ENCODE results near the gene EIPR1.

EIPR1 gene

GRCh38 chr2:3323360-3324035, 54.1 kb downstream of the EIPR1 start:
- no peak for DNase-seq

DNA sequence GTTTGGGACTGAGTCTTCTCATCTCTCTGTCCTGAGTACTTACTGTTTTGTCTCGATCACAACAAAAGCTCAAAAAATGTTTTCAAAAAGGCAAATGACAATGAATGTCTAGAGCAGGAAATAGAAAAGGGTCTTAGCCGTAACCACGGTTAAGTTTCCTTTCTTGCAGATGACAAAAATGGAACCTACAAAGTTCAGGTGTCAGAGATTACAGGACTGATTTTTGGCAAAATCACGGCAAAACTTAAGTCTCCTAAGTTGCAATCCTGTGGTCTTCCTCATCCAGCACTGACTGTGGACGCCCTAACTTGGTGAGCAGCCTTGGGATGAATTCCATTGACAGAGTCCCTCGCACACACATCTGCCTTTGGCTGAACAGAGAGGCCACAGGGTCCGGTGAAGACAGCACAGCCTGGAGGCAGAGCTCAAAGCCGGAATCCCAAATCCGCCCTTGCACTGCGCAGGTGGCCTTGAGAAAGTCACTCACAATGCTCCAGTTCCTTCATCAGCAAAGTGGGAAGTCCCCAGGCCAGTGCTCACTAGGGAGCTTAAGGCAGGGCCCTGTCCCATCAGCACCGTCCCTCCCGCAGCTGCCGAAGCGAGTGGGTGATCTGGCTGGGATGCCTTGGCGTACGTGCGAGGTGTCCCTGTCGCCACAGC, 55.2 kb downstream of the EIPR1 start:
- DNase-seq: no peak

GRCh38 chr2:3321825-3322224, 55.8 kb downstream of the EIPR1 start:
- DNase-seq: no peak

GRCh38 chr2:3320910-3321605, 56.6 kb downstream of the EIPR1 start:
- no peak for DNase-seq

DNA sequence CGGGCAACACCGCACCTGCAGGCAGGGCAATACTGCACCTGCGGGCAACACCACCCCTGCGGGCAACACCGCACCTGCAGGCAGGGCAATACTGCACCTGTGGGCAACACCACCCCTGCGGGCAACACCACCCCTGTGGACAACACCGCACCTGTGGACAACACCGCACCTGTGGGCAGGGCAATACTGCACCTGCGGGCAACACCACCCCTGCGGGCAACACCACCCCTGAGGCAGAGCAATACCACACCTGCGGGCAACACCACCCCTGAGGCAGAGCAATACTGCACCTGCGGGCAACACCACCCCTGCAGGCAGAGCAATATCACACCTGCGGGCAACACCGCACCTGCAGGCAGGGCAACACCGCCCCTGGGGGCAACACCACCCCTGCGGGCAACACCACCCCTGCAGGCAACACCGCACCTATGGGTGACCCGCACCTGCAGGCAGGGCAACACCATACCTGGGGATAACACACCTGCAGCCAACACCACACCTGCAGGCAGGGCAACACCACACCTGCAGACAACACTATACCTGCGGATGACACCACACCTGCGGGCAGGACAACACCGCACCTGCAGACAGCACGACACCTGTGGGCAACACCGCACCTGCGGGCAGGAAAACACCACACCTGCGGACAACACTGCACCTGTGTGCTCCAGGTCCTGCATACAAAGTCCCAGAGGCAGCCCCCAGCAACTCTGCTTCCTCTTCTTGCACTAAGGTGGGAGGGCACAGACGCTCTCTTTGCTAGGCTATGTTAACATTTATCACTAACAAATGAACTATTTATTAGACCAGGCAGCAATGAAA, 57.7 kb downstream of the EIPR1 start:
- DNase-seq: no peak

DNA sequence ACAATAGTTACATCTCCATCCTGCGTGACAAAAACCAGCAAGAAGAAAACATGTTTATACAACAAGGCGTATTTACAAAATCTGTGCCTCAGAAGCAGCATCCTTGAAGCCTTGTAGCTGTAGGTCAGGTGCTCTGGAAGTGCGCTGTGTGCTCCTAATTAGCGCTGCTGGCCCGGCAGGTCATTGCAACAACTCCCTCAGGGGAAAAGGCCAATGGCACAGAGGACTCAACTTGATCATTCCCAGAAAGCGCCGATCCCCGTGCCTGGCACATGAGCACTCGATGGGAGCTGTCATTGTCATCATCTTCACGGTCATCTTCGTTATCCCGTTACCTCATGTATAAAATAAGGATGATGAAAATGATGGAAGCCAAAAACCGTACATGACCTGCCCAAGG, 58.5 kb downstream of the EIPR1 start:
- no peak for DNase-seq

DNA sequence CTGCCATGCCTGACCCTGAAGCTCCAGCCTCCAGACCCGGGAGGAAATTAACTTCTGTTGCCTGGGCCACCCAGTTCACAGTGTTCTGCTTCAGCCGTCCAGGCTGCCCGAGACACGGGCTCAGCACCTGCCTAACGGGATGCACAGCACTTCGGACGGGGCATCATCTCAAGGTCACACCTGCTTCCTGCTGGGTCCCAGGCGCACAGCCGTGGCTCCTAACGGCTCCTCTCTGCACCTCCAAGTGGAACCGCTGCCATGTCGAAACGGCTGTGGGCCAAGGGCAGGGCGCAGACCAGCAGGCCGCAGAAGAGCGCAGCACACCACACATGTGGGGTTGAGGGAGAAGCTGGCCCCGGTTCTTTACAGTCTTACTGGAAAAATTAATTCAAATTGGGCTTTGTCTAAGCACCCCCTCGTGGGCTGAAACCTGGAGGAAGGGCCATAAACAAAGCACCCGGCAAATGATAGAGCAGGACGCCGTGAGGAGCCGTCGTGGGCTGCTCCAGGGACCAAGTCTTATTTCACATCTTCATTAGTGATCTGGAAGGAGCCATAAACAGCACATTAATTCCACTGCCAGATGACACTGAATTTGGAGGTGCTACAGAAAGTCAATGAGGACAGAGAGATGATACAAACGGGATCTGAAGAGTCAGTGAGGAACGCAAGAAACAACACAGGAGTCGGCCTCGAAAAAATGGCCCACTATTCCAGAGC, 59.6 kb downstream of the EIPR1 start:
- DNase-seq: no peak

GRCh38 chr2:3317277-3317685, 60.3 kb downstream of the EIPR1 start:
- no peak for DNase-seq

- DNase-seq: no peak
These were observed 61.0 kb downstream of the EIPR1 start for GRCh38 chr2:3316456-3317276.

- DNase-seq: no peak
These were observed 63.0 kb downstream of the EIPR1 start for GRCh38 chr2:3314626-3315025.

GRCh38 chr2:3313781-3314375, 63.7 kb downstream of the EIPR1 start:
- peak; percentile 5 for DNase-seq

- no peak for DNase-seq
These were observed 64.9 kb downstream of the EIPR1 start for GRCh38 chr2:3312576-3313345.

- DNase-seq: no peak
These were observed 66.0 kb downstream of the EIPR1 start for GRCh38 chr2:3311601-3312000.

GRCh38 chr2:3309496-3310355, 67.9 kb downstream of the EIPR1 start:
- no peak for DNase-seq

DNA sequence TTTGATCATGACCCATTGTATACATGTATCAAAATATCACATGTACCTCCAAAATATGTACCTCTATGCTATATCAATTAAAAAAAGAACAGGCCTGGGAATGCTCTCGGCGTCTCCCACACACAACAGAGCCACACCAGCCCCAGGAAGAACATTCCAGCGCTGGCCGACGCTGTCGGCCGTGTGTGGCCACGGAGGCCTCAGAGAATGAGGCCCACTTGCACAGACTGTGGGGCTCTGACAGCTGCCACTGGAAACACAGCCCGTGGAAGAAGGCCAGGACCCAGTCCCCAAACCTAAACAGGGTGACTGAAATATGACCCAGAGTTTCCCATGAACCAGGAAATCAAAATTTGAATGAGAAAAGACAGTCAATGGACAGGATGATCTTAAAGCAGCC, 69.7 kb downstream of the EIPR1 start:
- no peak for DNase-seq

- no peak for DNase-seq
These were observed 70.4 kb downstream of the EIPR1 start for GRCh38 chr2:3307236-3307635.

- DNase-seq: no peak
These were observed 71.7 kb downstream of the EIPR1 start for GRCh38 chr2:3305952-3306351.

DNA sequence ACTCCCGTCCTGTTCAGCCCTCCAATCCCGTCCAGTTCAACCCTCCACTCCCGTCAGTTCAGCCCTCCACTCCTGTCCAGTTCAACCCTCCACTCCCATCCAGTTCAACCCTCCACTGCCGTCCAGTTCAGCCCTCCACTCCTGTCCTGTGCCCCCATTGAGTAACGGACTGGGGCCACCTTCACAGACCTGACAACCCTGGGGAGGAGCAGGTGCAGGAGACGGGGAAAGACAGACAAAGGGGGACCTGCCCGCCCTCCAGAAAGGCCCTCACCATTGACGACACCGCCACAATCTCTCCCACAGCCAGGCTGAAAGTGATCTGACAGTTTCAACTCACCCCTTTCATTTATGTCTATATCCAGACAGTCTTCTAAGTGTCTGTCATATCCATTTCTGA, 72.2 kb downstream of the EIPR1 start:
- no peak for DNase-seq
